Parathyroid adenoma (tissue), 2 donors: ENCODE results near the gene VPS41.

Source experiments
- H2AFZ ChIP-seq: fragments of 300-600 bp; sonication (generic); one replicate; pipeline ENCODE4 v1.7.0; 2017; ENCODE audit warnings: antibody characterized with exemption, mild to moderate bottlenecking
- H3K27ac ChIP-seq: fragments of 300-600 bp; sonication (generic); one replicate; pipeline ENCODE4 v1.7.0; 2017
- H3K27me3 ChIP-seq: fragments of 300-600 bp; sonication (generic); one replicate; pipeline ENCODE4 v1.7.0; 2017; ENCODE audit warnings: low read length; ENCODE audit not compliant: control insufficient read depth, insufficient read depth
- H3K36me3 ChIP-seq: fragments of 300-600 bp; sonication (generic); one replicate; pipeline ENCODE4 v1.7.0; 2017; ENCODE audit warnings: low read length; ENCODE audit not compliant: control insufficient read depth, insufficient read depth
- H3K4me1 ChIP-seq: fragments of 300-600 bp; sonication (generic); one replicate; pipeline ENCODE4 v1.7.0; 2017; ENCODE audit warnings: control low read depth
- H3K4me2 ChIP-seq: fragments of 300-600 bp; sonication (generic); one replicate; pipeline ENCODE4 v1.7.0; 2017; ENCODE audit warnings: low read length
- H3K4me3 ChIP-seq: fragments of 300-600 bp; sonication (generic); one replicate; pipeline ENCODE4 v1.7.0; 2017; ENCODE audit warnings: low read depth, low read length
- H3K79me2 ChIP-seq: fragments of 300-600 bp; sonication (generic); one replicate; pipeline ENCODE4 v1.7.0; 2017; ENCODE audit warnings: control low read depth
- H3K9ac ChIP-seq: fragments of 300-600 bp; sonication (generic); one replicate; pipeline ENCODE4 v1.7.0; 2017; ENCODE audit warnings: mild to moderate bottlenecking
- H3K9me3 ChIP-seq: fragments of 300-600 bp; sonication (generic); one replicate; pipeline ENCODE4 v1.7.0; 2017; ENCODE audit warnings: low read length; ENCODE audit not compliant: control insufficient read depth
- CTCF ChIP-seq: fragments of 300-600 bp; sonication (generic); IDR thresholded peaks from one replicate; pipeline ENCODE4 v1.7.0; 2017; ENCODE audit warnings: antibody characterized with exemption, mild to moderate bottlenecking
- donor health status: primary hyperparathyroidism.

VPS41 gene

DNA sequence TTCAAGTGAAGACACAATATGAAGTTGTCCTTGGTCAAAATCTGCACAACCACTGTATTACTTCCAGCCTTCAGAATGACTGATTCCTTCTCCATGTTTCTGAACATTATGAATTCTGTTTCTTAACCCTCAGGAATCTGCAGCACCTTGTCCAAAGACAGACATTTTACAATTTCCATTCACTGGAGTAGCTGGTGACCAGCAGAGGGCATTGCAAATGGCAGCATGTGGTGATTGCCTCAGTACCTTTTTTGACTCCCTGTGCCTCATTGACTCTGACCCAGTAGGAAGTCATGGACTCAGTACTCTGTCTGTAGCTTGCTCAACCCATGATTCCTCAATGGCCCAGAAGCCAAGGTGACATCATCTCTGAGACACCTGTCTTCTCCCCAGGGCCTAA, 879 bp upstream of the VPS41 start:
- Histone ChIP-seq H3K27me3 (no peaks in the 10 kb centered on the region), H2AFZ (no peak overlapping the region), H3K9me3 (no peaks in the 10 kb centered on the region), H3K36me3 (no peaks in the 10 kb centered on the region), H3K4me1 (peaks cover 5% of the 10 kb centered on the region), H3K4me3 (no peak overlapping the region), H3K27ac (no peak overlapping the region), H3K79me2 (peaks cover 21% of the 10 kb centered on the region), H3K4me2 (no peak overlapping the region), H3K9ac (no peak overlapping the region)
- TF ChIP-seq CTCF: no peak

GRCh38 chr7:38907766-38908165, 1.2 kb downstream of the VPS41 start:
- Histone ChIP-seq H3K4me1 (peaks cover 5% of the 10 kb centered on the region), H3K4me2 (no peak overlapping the region), H2AFZ (no peak overlapping the region), H3K4me3 (no peak overlapping the region), H3K9ac (no peak overlapping the region), H3K27me3 (no peaks in the 10 kb centered on the region), H3K36me3 (no peaks in the 10 kb centered on the region), H3K9me3 (no peaks in the 10 kb centered on the region), H3K27ac (no peak overlapping the region), H3K79me2 (peaks cover 25% of the 10 kb centered on the region)
- no peak for TF ChIP-seq CTCF

GRCh38 chr7:38907066-38907465, 1.9 kb downstream of the VPS41 start:
- H3K27ac ChIP-seq: no peak overlapping the region
- H2AFZ ChIP-seq: no peak overlapping the region
- peaks cover 5% of the 10 kb centered on the region for H3K4me1 ChIP-seq
- no peak overlapping the region for H3K9ac ChIP-seq
- H3K9me3 ChIP-seq: no peaks in the 10 kb centered on the region
- no peaks in the 10 kb centered on the region for H3K36me3 ChIP-seq
- H3K27me3 ChIP-seq: no peaks in the 10 kb centered on the region
- H3K4me2 ChIP-seq: no peak overlapping the region
- no peak for TF ChIP-seq CTCF
- no peak overlapping the region for H3K4me3 ChIP-seq
- H3K79me2 ChIP-seq: peaks cover 29% of the 10 kb centered on the region

- H3K9me3 ChIP-seq: no peaks in the 10 kb centered on the region
- H3K4me3 ChIP-seq: no peak overlapping the region
- no peaks in the 10 kb centered on the region for H3K36me3 ChIP-seq
- peaks cover 29% of the 10 kb centered on the region for H3K79me2 ChIP-seq
- H3K4me2 ChIP-seq: no peak overlapping the region
- H3K4me1 ChIP-seq: peaks cover 5% of the 10 kb centered on the region
- no peaks in the 10 kb centered on the region for H3K27me3 ChIP-seq
- no peak overlapping the region for H3K27ac ChIP-seq
- no peak for TF ChIP-seq CTCF
- H3K9ac ChIP-seq: no peak overlapping the region
- no peak overlapping the region for H2AFZ ChIP-seq
These were observed 3.8 kb downstream of the VPS41 start for GRCh38 chr7:38905056-38905759.

GRCh38 chr7:38903057-38903456, 5.9 kb downstream of the VPS41 start:
- Histone ChIP-seq H2AFZ (no peak overlapping the region), H3K36me3 (no peaks in the 10 kb centered on the region), H3K27me3 (no peaks in the 10 kb centered on the region), H3K4me3 (no peak overlapping the region), H3K9me3 (no peaks in the 10 kb centered on the region), H3K79me2 (peaks cover 15% of the 10 kb centered on the region), H3K4me1 (peaks cover 5% of the 10 kb centered on the region), H3K27ac (no peak overlapping the region), H3K4me2 (no peak overlapping the region), H3K9ac (no peak overlapping the region)
- TF ChIP-seq CTCF: no peak
